ENCODE measurements around the gene KRTAP10-4. TPM values are rescaled to one million over a fixed set of nuclear protein-coding genes. Genes with fewer than 3 reads are reported as not detected.

KRTAP10-4 gene
- total and polyA plus RNA-seq, 2 experiments from 2014 or later: not detected

GRCh38 chr21:44568667-44569556, 4.6 kb upstream of the KRTAP10-4 start:
- WGBS (ENCODE audit: low lambda C conversion rate, missing lambda C conversion rate): 84% methylated on average over 26 of the region's 27 CpGs

GRCh38 chr21:44569861-44570517, 3.5 kb upstream of the KRTAP10-4 start:
- H3K4me1 ChIP-seq (ENCODE audit: insufficient read depth): peaks cover 1% of the 10 kb centered on the region
- no peak overlapping the region for H3K4me2 ChIP-seq
- no peaks in the 10 kb centered on the region for H4K20me1 ChIP-seq (ENCODE audit: insufficient read depth, poor library complexity, severe bottlenecking)
- no peak for TF ChIP-seq EZH2 (IDR thresholded peaks at IDR 0.05; ENCODE audit: borderline replicate concordance)
- no peak for TF ChIP-seq EZH2phosphoT487 (IDR thresholded peaks at IDR 0.05; ENCODE audit: low read depth, severe bottlenecking, unreplicated experiment)
- TF ChIP-seq, protein P1, sequence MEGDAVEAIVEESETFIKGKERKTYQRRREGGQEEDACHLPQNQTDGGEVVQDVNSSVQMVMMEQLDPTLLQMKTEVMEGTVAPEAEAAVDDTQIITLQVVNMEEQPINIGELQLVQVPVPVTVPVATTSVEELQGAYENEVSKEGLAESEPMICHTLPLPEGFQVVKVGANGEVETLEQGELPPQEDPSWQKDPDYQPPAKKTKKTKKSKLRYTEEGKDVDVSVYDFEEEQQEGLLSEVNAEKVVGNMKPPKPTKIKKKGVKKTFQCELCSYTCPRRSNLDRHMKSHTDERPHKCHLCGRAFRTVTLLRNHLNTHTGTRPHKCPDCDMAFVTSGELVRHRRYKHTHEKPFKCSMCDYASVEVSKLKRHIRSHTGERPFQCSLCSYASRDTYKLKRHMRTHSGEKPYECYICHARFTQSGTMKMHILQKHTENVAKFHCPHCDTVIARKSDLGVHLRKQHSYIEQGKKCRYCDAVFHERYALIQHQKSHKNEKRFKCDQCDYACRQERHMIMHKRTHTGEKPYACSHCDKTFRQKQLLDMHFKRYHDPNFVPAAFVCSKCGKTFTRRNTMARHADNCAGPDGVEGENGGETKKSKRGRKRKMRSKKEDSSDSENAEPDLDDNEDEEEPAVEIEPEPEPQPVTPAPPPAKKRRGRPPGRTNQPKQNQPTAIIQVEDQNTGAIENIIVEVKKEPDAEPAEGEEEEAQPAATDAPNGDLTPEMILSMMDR (IDR thresholded peaks at IDR 0.05; ENCODE audit: poor library complexity): no peak
- no peaks in the 10 kb centered on the region for H3K9me2 ChIP-seq (replicated peaks; ENCODE audit: insufficient read depth)
- H3K79me2 ChIP-seq: no peaks in the 10 kb centered on the region
- H3K27me3 ChIP-seq: no peaks in the 10 kb centered on the region
- no peak overlapping the region for H3K4me3 ChIP-seq
- H2AFZ ChIP-seq: no peak overlapping the region
- 90% methylated on average over 12 of the region's 12 CpGs for WGBS (ENCODE audit: low lambda C conversion rate, missing lambda C conversion rate)
- H3K9me3 ChIP-seq (ENCODE audit: low read depth): no peaks in the 10 kb centered on the region
- H3K36me3 ChIP-seq (replicated peaks; ENCODE audit: insufficient read depth, low read depth): no peaks in the 10 kb centered on the region
- H3K27ac ChIP-seq: no peak overlapping the region
- no peak for DNase-seq (ENCODE audit: low spot score)

More at GRCh38 chr21:44568667-44569556, 4.6 kb upstream of the KRTAP10-4 start:
- Histone ChIP-seq H3K4me2 (no peak overlapping the region), H3K9me2 (replicated peaks; ENCODE audit: insufficient read depth) (no peaks in the 10 kb centered on the region), H3K4me1 (ENCODE audit: insufficient read depth) (no peaks in the 10 kb centered on the region), H2AFZ (no peak overlapping the region), H3K27ac (no peak overlapping the region), H3K4me3 (no peak overlapping the region), H4K20me1 (ENCODE audit: insufficient read depth, poor library complexity, severe bottlenecking) (no peaks in the 10 kb centered on the region), H3K9me3 (ENCODE audit: low read depth) (no peaks in the 10 kb centered on the region), H3K36me3 (replicated peaks; ENCODE audit: insufficient read depth, low read depth) (no peaks in the 10 kb centered on the region), H3K79me2 (no peaks in the 10 kb centered on the region), H3K27me3 (no peaks in the 10 kb centered on the region)
- no peak for DNase-seq (ENCODE audit: low spot score)
- TF ChIP-seq, protein P1 (IDR thresholded peaks at IDR 0.05; ENCODE audit: poor library complexity): no peak
- TF ChIP-seq EZH2phosphoT487 (IDR thresholded peaks at IDR 0.05; ENCODE audit: low read depth, severe bottlenecking, unreplicated experiment) (no peak), EZH2 (IDR thresholded peaks at IDR 0.05; ENCODE audit: borderline replicate concordance) (no peak)

DNA sequence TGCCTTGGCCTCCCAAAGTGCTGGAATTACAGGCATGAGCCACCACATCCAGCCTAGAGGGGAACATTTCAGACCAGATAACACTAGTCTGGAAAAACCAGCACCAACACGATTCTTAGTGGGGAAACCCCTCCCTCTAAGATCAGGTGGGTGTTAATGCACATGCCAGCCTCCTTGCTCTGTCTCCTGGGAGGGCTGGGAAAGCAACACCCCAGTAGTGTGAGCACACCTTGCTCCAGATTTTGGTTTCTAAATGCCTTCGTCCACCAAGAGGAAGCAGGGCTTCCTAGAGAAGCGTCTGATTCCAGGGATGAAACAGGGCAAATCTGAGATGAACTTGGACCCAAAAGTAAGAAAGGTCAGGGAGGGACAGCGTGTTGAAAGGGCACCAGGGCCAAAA, 2.2 kb upstream of the KRTAP10-4 start:
- H3K27me3 ChIP-seq: no peaks in the 10 kb centered on the region
- H3K4me3 ChIP-seq: no peak overlapping the region
- no peaks in the 10 kb centered on the region for H4K20me1 ChIP-seq (ENCODE audit: insufficient read depth, poor library complexity, severe bottlenecking)
- H3K4me2 ChIP-seq: no peak overlapping the region
- H3K9me3 ChIP-seq (ENCODE audit: low read depth): no peaks in the 10 kb centered on the region
- peaks cover 3% of the 10 kb centered on the region for H3K4me1 ChIP-seq (ENCODE audit: insufficient read depth)
- no peak for DNase-seq (ENCODE audit: low spot score)
- H3K9me2 ChIP-seq (replicated peaks; ENCODE audit: insufficient read depth): no peaks in the 10 kb centered on the region
- H3K36me3 ChIP-seq (replicated peaks; ENCODE audit: insufficient read depth, low read depth): no peaks in the 10 kb centered on the region
- 76% methylated on average over 4 of the region's 4 CpGs for WGBS (ENCODE audit: low lambda C conversion rate, missing lambda C conversion rate)
- H3K27ac ChIP-seq: no peak overlapping the region
- no peaks in the 10 kb centered on the region for H3K79me2 ChIP-seq
- TF ChIP-seq EZH2phosphoT487 (IDR thresholded peaks at IDR 0.05; ENCODE audit: low read depth, severe bottlenecking, unreplicated experiment) (no peak), EZH2 (IDR thresholded peaks at IDR 0.05; ENCODE audit: borderline replicate concordance) (no peak)
- TF ChIP-seq, protein P1 (IDR thresholded peaks at IDR 0.05; ENCODE audit: poor library complexity): no peak
- H2AFZ ChIP-seq: no peak overlapping the region
